GM23338 (cell line): ENCODE results near the gene ZNF614. TPM values are rescaled to one million over a fixed set of nuclear protein-coding genes. Genes with fewer than 3 reads are reported as not detected.

Source experiments
- ATAC-seq: fragments of 200-7000 bp; cut with Tn5 transposase; 3 replicates; pipeline ENCODE4 v1.9.1; 2020
- DNase-seq: peaks from one replicate; pipeline ENCODE4 v3.0.0-alpha.2; 2015; ENCODE audit warnings: low spot score
- H2AFZ ChIP-seq: fragments of 200-600 bp; sonication (generic); 2 replicates; pipeline ENCODE4 v1.8.0; 2016; ENCODE audit warnings: antibody characterized with exemption, mild to moderate bottlenecking, moderate library complexity
- H3F3A ChIP-seq: fragments of 200-600 bp; sonication (generic); replicated peaks from 2 replicates; pipeline ENCODE4 v1.8.0; 2017; ENCODE audit warnings: antibody characterized with exemption, mixed run types, low read depth
- H3K27ac ChIP-seq: fragments of 200-600 bp; sonication (generic); 2 replicates; pipeline ENCODE4 v1.6.1; 2016; ENCODE audit warnings: low read depth
- H3K27me3 ChIP-seq: fragments of 200-600 bp; sonication (generic); 2 replicates; pipeline ENCODE4 v1.8.0; 2016; ENCODE audit warnings: mild to moderate bottlenecking, mixed run types, moderate library complexity; ENCODE audit not compliant: insufficient read depth
- H3K36me3 ChIP-seq: fragments of 200-600 bp; sonication (generic); 2 replicates; pipeline ENCODE4 v1.8.0; 2016; ENCODE audit warnings: mild to moderate bottlenecking; ENCODE audit not compliant: insufficient read depth
- H3K4me1 ChIP-seq: fragments of 200-600 bp; sonication (generic); 2 replicates; pipeline ENCODE4 v1.8.0; 2016; ENCODE audit warnings: mild to moderate bottlenecking, moderate library complexity; ENCODE audit not compliant: insufficient read depth
- H3K4me2 ChIP-seq: fragments of 200-600 bp; sonication (generic); 2 replicates; pipeline ENCODE4 v1.7.1; 2017; ENCODE audit warnings: mixed run types
- H3K4me3 ChIP-seq: fragments of 200-600 bp; sonication (generic); 2 replicates; pipeline ENCODE4 v1.6.1; 2016; ENCODE audit warnings: mixed run types
- H3K79me2 ChIP-seq: fragments of 200-600 bp; sonication (generic); replicated peaks from 2 replicates; pipeline ENCODE4 v1.8.0; 2017; ENCODE audit warnings: mild to moderate bottlenecking; ENCODE audit not compliant: insufficient read depth
- H3K9me2 ChIP-seq: fragments of 200-600 bp; sonication (generic); 2 replicates; pipeline ENCODE4 v1.8.0; 2017; ENCODE audit not compliant: insufficient read depth
- H4K20me1 ChIP-seq: fragments of 200-600 bp; sonication (generic); replicated peaks from 2 replicates; pipeline ENCODE4 v1.8.0; 2017; ENCODE audit warnings: mild to moderate bottlenecking; ENCODE audit not compliant: insufficient read depth
- H3K27ac Mint-ChIP-seq: 2 replicates; pipeline ENCODE4 v1.8.0; 2020; ENCODE audit warnings: inconsistent platforms, mild to moderate bottlenecking, moderate library complexity, mixed read lengths
- H3K27me3 Mint-ChIP-seq: 3 replicates; pipeline ENCODE4 v1.8.0; 2022; ENCODE audit warnings: low read depth, mild to moderate bottlenecking, moderate library complexity, mixed read lengths, inconsistent platforms; ENCODE audit not compliant: insufficient read depth, poor library complexity
- H3K36me3 Mint-ChIP-seq: 3 replicates; pipeline ENCODE4 v1.8.0; 2021; ENCODE audit warnings: low read depth, mild to moderate bottlenecking, inconsistent platforms, moderate library complexity, mixed read lengths
- H3K4me1 Mint-ChIP-seq: 3 replicates; pipeline ENCODE4 v1.8.0; 2020; ENCODE audit warnings: mild to moderate bottlenecking, inconsistent platforms, mixed read lengths
- H3K4me3 Mint-ChIP-seq: 3 replicates; pipeline ENCODE4 v1.8.0; 2021; ENCODE audit warnings: moderate library complexity, mild to moderate bottlenecking, inconsistent platforms, mixed read lengths
- H3K9me3 Mint-ChIP-seq: 3 replicates; pipeline ENCODE4 v1.8.0; 2020; ENCODE audit warnings: moderate library complexity, mild to moderate bottlenecking, inconsistent platforms, mixed read lengths
- EZH2phosphoT487 ChIP-seq: fragments of 200-600 bp; sonication (generic); IDR thresholded peaks from one replicate; pipeline ENCODE4 v1.8.1; 2018; ENCODE audit warnings: antibody characterized with exemption; ENCODE audit not compliant: unreplicated experiment
- JUNB ChIP-seq: IDR thresholded peaks from one replicate; pipeline ENCODE4 v1.6.1; 2016; ENCODE audit warnings: antibody characterized with exemption; ENCODE audit not compliant: unreplicated experiment
- POLR2AphosphoS5 ChIP-seq: IDR thresholded peaks from 2 replicates; pipeline ENCODE4 v1.6.1; 2016; ENCODE audit warnings: antibody characterized with exemption, low read depth
- REST ChIP-seq: IDR thresholded peaks from one replicate; pipeline ENCODE4 v1.6.1; 2018; ENCODE audit warnings: antibody characterized with exemption; ENCODE audit not compliant: unreplicated experiment
- STAT1 ChIP-seq: IDR thresholded peaks from one replicate; pipeline ENCODE4 v1.6.1; 2016; ENCODE audit warnings: antibody characterized with exemption; ENCODE audit not compliant: unreplicated experiment
- ZNF331 ChIP-seq: fragments of 250-450 bp; sonication (Bioruptor Pico); IDR thresholded peaks from 2 replicates; pipeline ENCODE4 v1.5.0; 2020; ENCODE audit warnings: low read depth, mild to moderate bottlenecking, moderate library complexity
- polyA plus RNA-seq: library from polyadenylated mRNA; unstranded; fragments of >200 nt; fragmentation: Nextera tagmentation; extraction: Ambion mirVana; gene quantifications from 2 replicates; pipeline ENCODE4 v1.2.1, GENCODE V29; 2016
- total RNA-seq: library from RNA; depleted of rRNA; stranded (reverse); fragments of >200 nt; shearing (Covaris generic); gene quantifications from 2 replicates; pipeline ENCODE4 v1.2.3, GENCODE V29; 2014
- TF ChIP-seq, protein P1 (sequence below), 2 experiments: fragments of 200-600 bp in 1 of 2; sonication (generic) in 1 of 2; conservative IDR thresholded peaks; 2 replicates each; pipeline versions ENCODE4 v1.5.1 to v1.6.1; 2016 to 2017; ENCODE audit warnings: antibody characterized with exemption in 2 of 2, low read depth in 2 of 2, mild to moderate bottlenecking in 2 of 2, moderate library complexity in 1 of 2
- TF ChIP-seq, protein P2 (sequence below): IDR thresholded peaks from 2 replicates; pipeline ENCODE4 v1.6.1; 2016; ENCODE audit warnings: antibody characterized with exemption

The ZNF614 gene
- total and polyA plus RNA-seq, 2 experiments from 2014 or later, result 9.1 to 26.2 TPM

- ATAC-seq, result no peak
Measured at GRCh38 chr19:51978882-51979281, 49.3 kb downstream of the ZNF614 start.

More at GRCh38 chr19:51978882-51979281, 49.3 kb downstream of the ZNF614 start:
- no peak for DNase-seq
- Histone ChIP-seq H3K4me3 (no peak overlapping the region), H3F3A (no peaks in the 10 kb centered on the region), H4K20me1 (no peaks in the 10 kb centered on the region), H2AFZ (no peak overlapping the region), H3K4me2 (no peak overlapping the region), H3K27ac (no peak overlapping the region), H3K4me1 (no peaks in the 10 kb centered on the region), H3K36me3 (peaks cover 13% of the 10 kb centered on the region), H3K27me3 (no peaks in the 10 kb centered on the region), H3K79me2 (peaks cover 51% of the 10 kb centered on the region), H3K9me2 (no peaks in the 10 kb centered on the region)
- TF ChIP-seq, protein P1, sequence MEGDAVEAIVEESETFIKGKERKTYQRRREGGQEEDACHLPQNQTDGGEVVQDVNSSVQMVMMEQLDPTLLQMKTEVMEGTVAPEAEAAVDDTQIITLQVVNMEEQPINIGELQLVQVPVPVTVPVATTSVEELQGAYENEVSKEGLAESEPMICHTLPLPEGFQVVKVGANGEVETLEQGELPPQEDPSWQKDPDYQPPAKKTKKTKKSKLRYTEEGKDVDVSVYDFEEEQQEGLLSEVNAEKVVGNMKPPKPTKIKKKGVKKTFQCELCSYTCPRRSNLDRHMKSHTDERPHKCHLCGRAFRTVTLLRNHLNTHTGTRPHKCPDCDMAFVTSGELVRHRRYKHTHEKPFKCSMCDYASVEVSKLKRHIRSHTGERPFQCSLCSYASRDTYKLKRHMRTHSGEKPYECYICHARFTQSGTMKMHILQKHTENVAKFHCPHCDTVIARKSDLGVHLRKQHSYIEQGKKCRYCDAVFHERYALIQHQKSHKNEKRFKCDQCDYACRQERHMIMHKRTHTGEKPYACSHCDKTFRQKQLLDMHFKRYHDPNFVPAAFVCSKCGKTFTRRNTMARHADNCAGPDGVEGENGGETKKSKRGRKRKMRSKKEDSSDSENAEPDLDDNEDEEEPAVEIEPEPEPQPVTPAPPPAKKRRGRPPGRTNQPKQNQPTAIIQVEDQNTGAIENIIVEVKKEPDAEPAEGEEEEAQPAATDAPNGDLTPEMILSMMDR (conservative IDR thresholded peaks at IDR 0.05; ENCODE audit: low read depth in 2 of 2), result no peak
- TF ChIP-seq JUNB (no peak), EZH2phosphoT487 (no peak), POLR2AphosphoS5 (no peak), REST (no peak), STAT1 (no peak), ZNF331 (no peak)
- TF ChIP-seq, protein P2, sequence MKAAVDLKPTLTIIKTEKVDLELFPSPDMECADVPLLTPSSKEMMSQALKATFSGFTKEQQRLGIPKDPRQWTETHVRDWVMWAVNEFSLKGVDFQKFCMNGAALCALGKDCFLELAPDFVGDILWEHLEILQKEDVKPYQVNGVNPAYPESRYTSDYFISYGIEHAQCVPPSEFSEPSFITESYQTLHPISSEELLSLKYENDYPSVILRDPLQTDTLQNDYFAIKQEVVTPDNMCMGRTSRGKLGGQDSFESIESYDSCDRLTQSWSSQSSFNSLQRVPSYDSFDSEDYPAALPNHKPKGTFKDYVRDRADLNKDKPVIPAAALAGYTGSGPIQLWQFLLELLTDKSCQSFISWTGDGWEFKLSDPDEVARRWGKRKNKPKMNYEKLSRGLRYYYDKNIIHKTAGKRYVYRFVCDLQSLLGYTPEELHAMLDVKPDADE, result no peak
- no peak overlapping the region for H3K4me3 Mint-ChIP-seq
- peaks cover 2% of the 10 kb centered on the region for H3K27me3 Mint-ChIP-seq
- H3K36me3 Mint-ChIP-seq, result peaks cover 79% of the 10 kb centered on the region
- no peaks in the 10 kb centered on the region for H3K4me1 Mint-ChIP-seq
- peaks cover 59% of the 10 kb centered on the region for H3K9me3 Mint-ChIP-seq
- H3K27ac Mint-ChIP-seq, result no peak overlapping the region
